WTC11 (cell line): ENCODE results near the gene CRIP2.

Source experiments
- FOXK1 ChIP-seq: sonication (generic); formaldehyde crosslinking; IDR thresholded peaks from 2 replicates; pipeline ENCODE4 v1.8.0; 2022; ENCODE audit warnings: mild to moderate bottlenecking, moderate library complexity, missing genetic modification reagents
- TEAD4 ChIP-seq: sonication (generic); formaldehyde crosslinking; IDR thresholded peaks from 2 replicates; pipeline ENCODE4 v1.8.0; 2022; ENCODE audit warnings: mild to moderate bottlenecking, missing genetic modification reagents
- ZNF232 ChIP-seq: sonication (generic); formaldehyde crosslinking; IDR thresholded peaks from 2 replicates; pipeline ENCODE4 v1.8.0; 2022; ENCODE audit warnings: mild to moderate bottlenecking, missing genetic modification reagents
- TF ChIP-seq, protein P1 (sequence below): fragments of 200-600 bp; IDR thresholded peaks from 2 replicates; pipeline ENCODE4 v1.8.0; 2022; ENCODE audit warnings: antibody characterized with exemption
- TF ChIP-seq, protein P2 (sequence below): sonication (generic); formaldehyde crosslinking; IDR thresholded peaks from 2 replicates; pipeline ENCODE4 v1.8.1; 2022; ENCODE audit warnings: low read depth, missing genetic modification reagents, borderline replicate concordance

DNA sequence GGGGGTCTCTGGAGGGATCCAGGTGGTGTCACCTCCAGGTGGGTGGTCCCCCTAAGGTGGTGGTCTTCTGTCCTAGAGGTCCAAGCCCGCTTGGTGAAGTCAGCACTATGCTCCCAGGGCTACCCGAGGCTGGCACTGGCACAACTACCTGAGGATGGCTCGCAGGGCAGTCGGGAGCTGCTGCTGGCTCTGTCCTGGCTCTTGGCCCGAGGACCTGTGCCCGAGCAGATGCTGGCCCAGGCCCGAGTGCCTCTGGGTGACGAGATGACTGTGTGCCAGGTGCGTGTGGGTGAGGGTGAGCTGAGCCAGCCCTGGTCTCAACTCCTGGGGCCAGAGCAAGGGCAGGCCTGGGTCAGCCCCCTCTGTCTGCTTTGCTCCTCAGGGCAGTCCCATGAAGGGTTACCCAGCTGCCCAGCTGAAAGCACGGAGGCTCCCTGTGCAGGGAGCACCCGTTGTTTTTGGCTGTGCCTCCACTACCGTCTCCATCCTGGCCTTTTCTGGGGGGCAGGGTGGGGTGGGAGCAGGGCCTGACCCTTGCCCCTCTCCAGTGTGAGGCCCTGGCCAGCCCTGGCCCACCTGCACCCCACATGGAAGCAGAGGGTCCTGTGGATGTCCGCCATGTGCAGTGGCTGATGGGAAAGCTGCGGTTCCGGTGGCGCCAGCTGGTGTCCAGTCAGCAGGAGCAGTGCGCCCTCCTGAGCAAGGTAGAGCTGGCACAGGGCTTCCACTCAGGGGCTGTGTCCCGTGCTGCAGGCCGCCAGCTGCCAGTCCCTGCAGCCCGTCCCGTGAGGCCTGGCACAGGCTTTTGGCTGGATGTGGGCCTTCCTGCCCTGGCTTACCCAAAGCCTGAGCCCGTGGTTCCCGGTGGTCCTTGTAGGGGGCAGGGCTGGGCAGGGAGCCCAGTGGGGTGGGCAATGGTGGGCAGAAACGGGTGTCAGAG lies 17.7 kb downstream of the CRIP2 start:
- TF ChIP-seq, protein P1, sequence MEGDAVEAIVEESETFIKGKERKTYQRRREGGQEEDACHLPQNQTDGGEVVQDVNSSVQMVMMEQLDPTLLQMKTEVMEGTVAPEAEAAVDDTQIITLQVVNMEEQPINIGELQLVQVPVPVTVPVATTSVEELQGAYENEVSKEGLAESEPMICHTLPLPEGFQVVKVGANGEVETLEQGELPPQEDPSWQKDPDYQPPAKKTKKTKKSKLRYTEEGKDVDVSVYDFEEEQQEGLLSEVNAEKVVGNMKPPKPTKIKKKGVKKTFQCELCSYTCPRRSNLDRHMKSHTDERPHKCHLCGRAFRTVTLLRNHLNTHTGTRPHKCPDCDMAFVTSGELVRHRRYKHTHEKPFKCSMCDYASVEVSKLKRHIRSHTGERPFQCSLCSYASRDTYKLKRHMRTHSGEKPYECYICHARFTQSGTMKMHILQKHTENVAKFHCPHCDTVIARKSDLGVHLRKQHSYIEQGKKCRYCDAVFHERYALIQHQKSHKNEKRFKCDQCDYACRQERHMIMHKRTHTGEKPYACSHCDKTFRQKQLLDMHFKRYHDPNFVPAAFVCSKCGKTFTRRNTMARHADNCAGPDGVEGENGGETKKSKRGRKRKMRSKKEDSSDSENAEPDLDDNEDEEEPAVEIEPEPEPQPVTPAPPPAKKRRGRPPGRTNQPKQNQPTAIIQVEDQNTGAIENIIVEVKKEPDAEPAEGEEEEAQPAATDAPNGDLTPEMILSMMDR, result no peak
- TF ChIP-seq ZNF232, result no peak
- TF ChIP-seq FOXK1 (CRISPR knock-in tag), result no peak
- no peak for TF ChIP-seq TEAD4
- TF ChIP-seq, protein P2, sequence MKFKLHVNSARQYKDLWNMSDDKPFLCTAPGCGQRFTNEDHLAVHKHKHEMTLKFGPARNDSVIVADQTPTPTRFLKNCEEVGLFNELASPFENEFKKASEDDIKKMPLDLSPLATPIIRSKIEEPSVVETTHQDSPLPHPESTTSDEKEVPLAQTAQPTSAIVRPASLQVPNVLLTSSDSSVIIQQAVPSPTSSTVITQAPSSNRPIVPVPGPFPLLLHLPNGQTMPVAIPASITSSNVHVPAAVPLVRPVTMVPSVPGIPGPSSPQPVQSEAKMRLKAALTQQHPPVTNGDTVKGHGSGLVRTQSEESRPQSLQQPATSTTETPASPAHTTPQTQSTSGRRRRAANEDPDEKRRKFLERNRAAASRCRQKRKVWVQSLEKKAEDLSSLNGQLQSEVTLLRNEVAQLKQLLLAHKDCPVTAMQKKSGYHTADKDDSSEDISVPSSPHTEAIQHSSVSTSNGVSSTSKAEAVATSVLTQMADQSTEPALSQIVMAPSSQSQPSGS (CRISPR knock-in tag), result no peak
